Fibroblast of pulmonary artery (primary cell): ENCODE measurements around the gene SPRR2G.

Experiments
- DNase-seq: peaks from one replicate; pipeline ENCODE4 v3.0.0-alpha.2; 2010; ENCODE audit warnings: low read depth
- H3K4me3 ChIP-seq: replicated peaks from 2 replicates; pipeline ENCODE4 v1.5.1; 2011; ENCODE audit warnings: low read depth, mild to moderate bottlenecking, control low read depth, low read length, moderate library complexity
- CTCF ChIP-seq: IDR thresholded peaks from 2 replicates; pipeline ENCODE4 v1.5.1; 2011; ENCODE audit warnings: mild to moderate bottlenecking, control low read depth, low read length, inconsistent platforms; ENCODE audit errors: missing control alignments

SPRR2G gene

GRCh38 chr1:153178922-153179321 lies 28.2 kb upstream of the SPRR2G start:
- no peak for DNase-seq
- no peak for TF ChIP-seq CTCF
- H3K4me3 ChIP-seq = no peak overlapping the region

- DNase-seq = no peak
- H3K4me3 ChIP-seq = no peak overlapping the region
- TF ChIP-seq CTCF = no peak
Observed at GRCh38 chr1:153174624-153175023, 23.9 kb upstream of the SPRR2G start.

GRCh38 chr1:153168686-153169085 lies 18.0 kb upstream of the SPRR2G start:
- DNase-seq = no peak
- TF ChIP-seq CTCF = no peak
- no peak overlapping the region for H3K4me3 ChIP-seq

GRCh38 chr1:153155541-153155940 lies 4.9 kb upstream of the SPRR2G start:
- no peak for DNase-seq
- TF ChIP-seq CTCF = no peak
- no peak overlapping the region for H3K4me3 ChIP-seq

GRCh38 chr1:153152481-153152880 lies 1.8 kb upstream of the SPRR2G start:
- TF ChIP-seq CTCF = no peak

GRCh38 chr1:153141377-153141776 lies 9.3 kb downstream of the SPRR2G start:
- no peak for DNase-seq
- no peak for TF ChIP-seq CTCF
- no peak overlapping the region for H3K4me3 ChIP-seq

More at GRCh38 chr1:153152481-153152880, 1.8 kb upstream of the SPRR2G start:
- no peak overlapping the region for H3K4me3 ChIP-seq
- DNase-seq = no peak

- no peak for DNase-seq
- H3K4me3 ChIP-seq = no peak overlapping the region
- TF ChIP-seq CTCF = no peak
Observed at GRCh38 chr1:153140484-153140883, 10.2 kb downstream of the SPRR2G start.
